Measurements from ENCODE around the gene FAM222B.
A peak's percentile ranks its signal among the peaks of the same experiment; 100 is the strongest.

The FAM222B gene

DNA sequence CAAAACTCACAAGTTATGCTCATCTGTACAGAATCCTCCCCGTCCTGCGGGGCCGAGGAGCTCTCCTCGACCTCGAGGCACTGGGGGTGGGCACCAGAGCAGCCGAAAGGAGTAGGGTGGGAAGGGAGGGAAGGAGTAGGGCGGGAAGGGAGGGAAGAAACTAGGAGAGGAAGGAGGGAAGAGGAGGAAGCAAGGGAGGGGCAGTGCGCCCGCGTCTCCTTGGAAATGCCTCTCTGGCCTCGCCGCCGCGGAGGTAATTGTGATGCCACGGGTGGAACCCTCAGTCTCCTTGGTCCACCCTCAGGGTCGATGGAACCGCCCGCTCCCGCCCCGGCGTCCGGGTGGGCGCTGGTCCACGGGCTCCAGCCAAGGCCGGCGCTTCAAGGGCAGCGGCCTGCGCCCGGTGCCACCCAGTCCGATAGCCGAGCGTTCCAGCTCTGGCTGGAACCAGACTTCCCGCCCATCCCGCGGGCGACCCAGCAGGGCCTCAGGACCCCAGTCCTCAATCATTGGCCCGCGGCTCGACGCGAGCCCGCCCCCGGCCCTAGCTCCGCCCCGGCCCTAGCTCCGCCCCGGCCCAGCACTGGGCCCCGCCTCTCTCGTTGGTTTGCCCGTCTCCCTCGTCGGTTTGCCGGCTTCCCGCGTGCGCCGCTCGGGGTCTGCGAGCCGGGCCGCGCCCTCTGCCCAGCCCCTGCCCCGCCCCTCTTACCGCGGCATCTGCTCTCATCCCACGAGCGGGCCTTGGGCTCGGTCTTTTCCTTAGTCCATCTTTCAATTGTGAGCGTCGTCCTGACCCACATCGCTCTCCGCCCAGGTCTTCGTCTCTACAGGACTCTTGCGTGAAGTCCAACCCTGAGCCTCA, 131.5 kb downstream of the FAM222B start:
- peak; percentile 95 for DNase-seq

DNA sequence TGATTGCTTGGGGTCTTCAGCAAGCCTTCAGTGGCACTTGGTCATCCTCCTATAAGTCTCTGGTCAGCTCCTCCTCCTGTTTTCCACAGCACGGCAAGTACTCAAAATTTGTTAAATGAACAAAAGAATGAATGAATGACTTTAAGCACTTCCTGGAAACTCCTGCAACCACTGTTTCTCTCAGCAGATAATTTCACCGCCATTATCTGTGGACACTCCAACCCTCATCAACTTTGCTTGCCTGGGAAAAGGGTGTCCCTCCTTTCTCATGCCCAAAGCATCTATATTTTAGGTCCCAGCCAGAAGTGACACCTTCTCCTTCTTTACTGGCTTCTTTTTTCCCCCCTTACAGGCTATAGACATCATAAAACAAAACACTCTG, 135.3 kb downstream of the FAM222B start:
- no peak for DNase-seq

GRCh38 chr17:28706471-28707338, 135.9 kb downstream of the FAM222B start:
- no peak for DNase-seq
